ENCODE data around the gene HOOK2. TPM values are rescaled to one million over a fixed set of nuclear protein-coding genes. Genes with fewer than 3 reads are reported as not detected.

Gene HOOK2
- total and polyA plus RNA-seq, 9 of the 15 experiments (the other 6 are each of a cell fraction or from before 2014, with no cell fraction given) = 1.3 to 17.2 (median 9.9) TPM

GRCh38 chr19:12804051-12804450 is 28.7 kb upstream of the HOOK2 start:
- 88% methylated on average over 17 of the region's 26 CpGs for WGBS (ENCODE audit: insufficient coverage, low coverage, missing lambda C conversion rate)
- Histone ChIP-seq H3K4me1 (replicated peaks in 1 of 2; ENCODE audit: control insufficient read depth in 2 of 2, insufficient read depth in 2 of 2, low read length in 2 of 2) (peaks cover 25 to 67% of the 10 kb centered on the region in 2 experiments; a peak in 4 of 5 replicates), H3K4me2 (ENCODE audit: insufficient read depth, low read length) (no peak overlapping the region), H3K9ac (ENCODE audit: insufficient read depth in 1 of 2, low read depth in 2 of 2, low read length in 2 of 2) (peak overlapping the region in 1 of 2 experiments; percentile 40; a peak in 1 of 4 replicates), H3K27me3 (ENCODE audit: control insufficient read depth in 2 of 2, insufficient read depth in 2 of 2, low read length in 2 of 2) (no peaks in the 10 kb centered on the region), H3K27ac (ENCODE audit: extremely low read depth, low read depth, low read length) (no peak overlapping the region), H3K9me3 (replicated peaks; ENCODE audit: control insufficient read depth, insufficient read depth, low read depth, low read length) (no peaks in the 10 kb centered on the region), H3K36me3 (ENCODE audit: control insufficient read depth, insufficient read depth, low read length) (peaks cover 32% of the 10 kb centered on the region; the same call in 2 of the 3 replicates), H3K79me2 (ENCODE audit: control insufficient read depth, insufficient read depth, low read length) (peaks cover 41% of the 10 kb centered on the region), H2AFZ (ENCODE audit: low read depth, low read length) (no peak overlapping the region), H4K20me1 (replicated peaks; ENCODE audit: control insufficient read depth, insufficient read depth, low read length) (no peaks in the 10 kb centered on the region), H3K9me1 (ENCODE audit: control insufficient read depth, insufficient read depth, low read length) (no peaks in the 10 kb centered on the region), H3K4me3 (no peak overlapping the region)
- in situ Hi-C loops (cut with MboI) (no loop called here), intact Hi-C loops (cut with micrococcal nuclease) (no loop called here)
- CTCF ChIA-PET (ENCODE audit: low intra/inter-chr PET ratio) = no interaction called here
- no peak for FAIRE-seq
- ATAC-seq = no peak
- no TSS peak for BruUV-seq (replicated peaks)
- POLR2A ChIA-PET = interaction anchor here (0.6 to 2.5 kb wide), 4 partner anchors 11 to 348 kb away, joined by 4 to 29 read pairs (median 4); partner anchors contain the start of gene JUNB
- no peak for DNase-seq (ENCODE audit: extremely low read depth in 1 of 4, low spot score in 3 of 4)
- TF ChIP-seq ETV1 (tag; conservative IDR thresholded peaks at IDR 0.05; ENCODE audit: low read depth) = no peak
- no peak for TF ChIP-seq ELK1 (CRISPR knock-in tag; IDR thresholded peaks at IDR 0.05)
- no peak for TF ChIP-seq CEBPG (CRISPR knock-in tag; IDR thresholded peaks at IDR 0.05)
- no peak for TF ChIP-seq CEBPG (tag; conservative IDR thresholded peaks at IDR 0.05 in 1 of 2, IDR thresholded peaks at IDR 0.05 in 1 of 2)
- TF ChIP-seq FOXO4 (CRISPR knock-in tag; IDR thresholded peaks at IDR 0.05) = no peak
- TF ChIP-seq L3MBTL2 (IDR thresholded peaks at IDR 0.05) = no peak
- TF ChIP-seq EZH2 (IDR thresholded peaks at IDR 0.05; ENCODE audit: borderline replicate concordance, low read depth, low read length) = no peak
- no peak for TF ChIP-seq PHB (CRISPR knock-in tag; IDR thresholded peaks at IDR 0.05)
- TF ChIP-seq GTF2F1 (IDR thresholded peaks at IDR 0.05; ENCODE audit: low read depth, low read length) = no peak
- TF ChIP-seq ZNF143 (CRISPR knock-in tag; IDR thresholded peaks at IDR 0.05) = no peak
- TF ChIP-seq TAL1 (IDR thresholded peaks at IDR 0.05) = no peak
- TF ChIP-seq JUN (IDR thresholded peaks at IDR 0.05; ENCODE audit: borderline replicate concordance, low read depth, low read length) = no peak
- no peak for TF ChIP-seq JUN (CRISPR knock-in tag; IDR thresholded peaks at IDR 0.05; ENCODE audit: borderline replicate concordance)
- no peak for TF ChIP-seq KLF1 (tag; IDR thresholded peaks at IDR 0.05)
- no peak for TF ChIP-seq JUND (IDR thresholded peaks at IDR 0.05; ENCODE audit: borderline replicate concordance, low read depth, low read length)
- no peak for TF ChIP-seq JUND (tag; IDR thresholded peaks at IDR 0.05; ENCODE audit: borderline replicate concordance, low read depth, low read length)
- TF ChIP-seq ZNF224 (CRISPR knock-in tag; IDR thresholded peaks at IDR 0.05) = no peak
- TF ChIP-seq ZNF512 (tag; IDR thresholded peaks at IDR 0.05) = no peak
- TF ChIP-seq RFX7 (CRISPR knock-in tag; IDR thresholded peaks at IDR 0.05) = no peak
